Measurements from ENCODE around the gene ITIH5.

DNA sequence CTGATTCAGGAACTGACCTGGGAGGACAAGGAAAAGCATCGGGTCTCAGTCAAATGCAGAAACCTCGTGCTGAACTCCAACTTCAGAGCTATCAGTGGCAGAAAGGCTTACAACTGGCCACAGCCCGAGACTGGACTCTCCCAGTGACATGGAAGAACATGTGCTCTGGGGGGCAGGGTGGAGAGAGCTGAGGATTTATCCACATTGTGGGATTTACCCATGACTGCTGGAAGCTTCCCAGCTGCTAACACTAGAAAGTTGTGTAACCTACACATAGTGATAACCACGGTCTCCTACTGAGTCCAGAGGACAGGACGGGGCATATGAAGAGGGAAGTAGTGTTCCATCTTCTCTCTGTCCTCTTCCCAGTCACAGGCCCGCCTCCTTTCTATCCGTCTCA is 103.4 kb downstream of the ITIH5 start:
- no peak for TF ChIP-seq POLR2A (IDR thresholded peaks at IDR 0.05; ENCODE audit: low read depth, low read length)
- no peak for TF ChIP-seq POLR2AphosphoS5 (IDR thresholded peaks at IDR 0.05; ENCODE audit: low read depth, low read length)
- TF ChIP-seq PAX5 (IDR thresholded peaks at IDR 0.05; ENCODE audit: insufficient read depth, low read length, severe bottlenecking): no peak

Data from GM12891 (cell line).